ENCODE measurements around the gene FRMD8.

DNA sequence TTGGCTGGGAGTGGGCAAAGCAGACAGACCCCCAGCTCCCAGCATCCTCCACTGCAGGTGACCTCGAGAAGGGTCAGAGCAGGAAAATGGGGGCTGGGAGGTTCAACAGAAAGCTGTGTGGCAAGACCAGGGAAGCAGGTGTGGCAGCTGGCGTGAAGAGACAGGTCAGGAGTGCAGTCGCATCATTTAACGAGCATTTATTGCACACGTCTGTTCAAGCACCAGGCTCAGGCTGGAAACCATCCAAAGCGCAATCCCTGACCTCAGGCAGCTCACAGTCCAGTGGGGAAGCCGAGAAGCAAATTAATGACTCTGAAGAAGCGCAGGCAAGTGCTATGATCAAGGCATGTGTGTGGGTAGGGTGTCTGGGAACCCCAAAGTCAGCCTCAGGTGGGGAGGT is 11.4 kb upstream of the FRMD8 start:
- no peak for TF ChIP-seq POLR2A (IDR thresholded peaks at IDR 0.05; ENCODE audit: low read length)
- TF ChIP-seq GATA1 (IDR thresholded peaks at IDR 0.05; ENCODE audit: low read depth, low read length), result no peak

Data from erythroblast (primary cell).